Stimulated activated CD4-positive, alpha-beta T cell treated with anti-CD3 and anti-CD28 coated beads, Interleukin-1b, Interleukin-23, amount 100 ng/mL, for 24 hours (primary cell): Measurements from ENCODE around the gene ZNF189.

Experiments
- DNase-seq, 4 experiments: peaks; one replicate each; pipeline ENCODE4 v3.0.0-alpha.2; 2020; ENCODE audit warnings: low read depth in 4 of 4, low spot score in 1 of 4

ZNF189 gene

DNA sequence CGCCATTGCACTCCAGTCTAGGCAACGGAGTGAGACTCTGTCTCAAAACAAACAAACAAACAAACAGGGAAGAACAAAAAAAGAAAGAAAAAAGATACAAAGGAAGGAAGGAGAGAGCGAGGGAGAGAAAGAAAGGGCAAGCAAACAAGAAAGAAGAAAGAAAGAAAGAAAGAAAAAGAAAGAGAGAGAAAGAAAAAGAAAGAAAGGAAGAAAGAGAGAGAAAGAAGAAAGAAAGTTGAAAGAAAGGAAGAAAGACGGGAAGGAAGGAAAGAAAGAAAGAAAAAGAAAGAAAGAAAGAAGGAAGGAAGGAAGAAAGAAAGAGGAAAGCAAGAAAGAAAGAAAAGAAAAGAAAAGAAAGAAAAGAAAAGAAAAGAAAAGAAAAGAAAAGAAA, 50.0 kb downstream of the ZNF189 start:
- no peak for DNase-seq

DNA sequence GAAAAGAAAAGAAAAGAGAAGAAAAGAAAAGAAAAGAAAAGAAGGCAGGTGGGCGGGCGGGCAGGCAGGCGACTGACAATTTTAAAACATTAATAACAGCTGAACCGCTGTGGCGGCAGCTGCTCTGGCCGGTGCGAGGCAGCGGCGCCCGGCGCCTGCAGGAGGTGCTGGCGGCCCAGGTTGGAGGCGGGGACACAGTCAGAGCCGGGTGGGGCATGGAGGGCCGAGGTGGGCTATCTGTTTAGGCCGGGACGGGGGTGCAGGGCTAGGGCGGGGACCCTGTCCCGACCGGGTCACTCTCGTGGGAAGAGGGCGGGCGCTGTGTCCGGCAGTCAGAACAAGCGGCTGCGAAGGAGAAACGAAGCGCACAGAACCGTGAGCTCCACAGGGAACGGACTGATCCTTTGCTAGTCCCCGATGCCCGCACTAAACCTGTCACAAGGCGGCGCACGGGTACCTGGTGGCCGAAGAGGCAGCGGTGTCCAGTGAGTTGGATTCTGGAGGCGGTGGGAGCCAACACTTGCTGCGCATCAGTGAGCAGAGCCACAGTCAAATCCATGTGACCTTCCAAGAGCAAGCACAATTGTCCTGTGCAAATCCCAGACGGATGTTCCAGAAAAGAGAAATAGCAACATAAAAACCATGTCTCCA, 50.5 kb downstream of the ZNF189 start:
- peak in 3 of 4 experiments; percentile 9 to 23 (median 17) for DNase-seq

DNA sequence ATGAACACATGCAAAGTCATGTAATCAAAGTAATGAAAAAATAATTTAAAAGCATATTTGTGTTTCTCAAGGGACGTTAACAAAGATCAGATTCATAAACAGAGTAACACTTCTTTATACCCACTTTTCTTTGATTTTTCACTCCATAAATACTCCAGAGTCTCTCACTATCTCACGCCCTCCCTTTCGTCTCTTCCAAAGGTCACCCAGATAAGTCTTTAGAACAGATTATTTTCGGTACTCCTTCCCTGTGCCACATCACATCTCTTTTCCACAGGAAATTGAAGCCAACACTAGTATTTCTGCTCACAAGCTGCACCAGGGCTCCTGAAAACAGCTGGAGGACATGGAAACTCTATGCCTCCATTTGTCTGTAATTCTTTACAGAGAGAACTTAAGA, 52.3 kb downstream of the ZNF189 start:
- DNase-seq = no peak

DNA sequence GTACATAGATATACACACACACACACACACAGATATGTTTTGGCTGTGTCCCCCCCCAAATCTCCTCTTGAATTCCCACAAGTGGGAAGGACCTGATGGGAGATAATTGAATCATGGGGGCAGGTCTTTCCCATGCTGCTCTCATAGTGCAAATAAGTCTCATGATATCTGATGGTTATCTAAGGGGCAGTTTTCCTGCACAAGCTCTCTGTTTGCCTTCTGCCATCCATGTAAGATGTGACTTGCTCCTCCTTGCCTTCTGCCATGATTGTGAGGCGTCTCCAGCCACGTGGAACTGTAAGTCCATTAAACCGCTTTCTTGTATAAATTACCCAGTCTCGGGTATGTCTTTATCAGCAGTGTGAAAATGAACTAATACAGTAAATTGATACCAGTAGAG, 52.8 kb downstream of the ZNF189 start:
- no peak for DNase-seq

DNA sequence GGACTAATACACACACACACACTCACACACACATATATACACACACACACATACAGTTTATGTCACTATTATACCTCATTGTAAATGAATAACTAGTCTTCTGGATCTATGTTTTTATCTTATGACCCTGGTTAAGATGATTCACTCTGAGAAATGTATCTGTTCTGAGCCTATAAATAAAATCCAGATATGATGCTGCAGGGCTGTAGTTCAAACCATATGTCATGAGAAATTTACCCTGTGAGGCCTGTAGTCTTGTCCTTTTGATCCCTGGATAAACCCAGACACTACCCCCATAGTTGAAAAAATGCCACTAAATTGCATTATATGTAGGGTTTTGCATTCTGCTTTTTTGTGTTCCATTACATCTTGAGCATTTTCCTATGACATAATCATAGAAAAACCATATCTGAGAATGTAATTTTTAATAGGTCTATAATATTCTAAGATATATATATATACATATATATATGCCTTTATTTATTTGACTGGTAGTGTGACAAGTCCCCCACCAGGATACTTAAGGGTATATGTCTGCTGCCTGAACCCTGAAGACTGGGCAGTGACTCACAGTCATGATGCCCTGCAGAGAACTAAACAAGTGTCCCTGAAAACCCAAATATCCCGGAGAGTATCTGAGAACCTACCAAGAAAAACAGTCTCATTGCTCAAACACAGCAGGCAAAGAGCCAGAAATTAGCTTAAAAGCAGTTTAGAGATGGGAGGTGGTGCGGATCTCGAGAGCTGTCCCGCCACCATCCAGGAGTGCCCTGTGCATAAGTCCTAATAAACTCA, 55.3 kb downstream of the ZNF189 start:
- DNase-seq = no peak

DNA sequence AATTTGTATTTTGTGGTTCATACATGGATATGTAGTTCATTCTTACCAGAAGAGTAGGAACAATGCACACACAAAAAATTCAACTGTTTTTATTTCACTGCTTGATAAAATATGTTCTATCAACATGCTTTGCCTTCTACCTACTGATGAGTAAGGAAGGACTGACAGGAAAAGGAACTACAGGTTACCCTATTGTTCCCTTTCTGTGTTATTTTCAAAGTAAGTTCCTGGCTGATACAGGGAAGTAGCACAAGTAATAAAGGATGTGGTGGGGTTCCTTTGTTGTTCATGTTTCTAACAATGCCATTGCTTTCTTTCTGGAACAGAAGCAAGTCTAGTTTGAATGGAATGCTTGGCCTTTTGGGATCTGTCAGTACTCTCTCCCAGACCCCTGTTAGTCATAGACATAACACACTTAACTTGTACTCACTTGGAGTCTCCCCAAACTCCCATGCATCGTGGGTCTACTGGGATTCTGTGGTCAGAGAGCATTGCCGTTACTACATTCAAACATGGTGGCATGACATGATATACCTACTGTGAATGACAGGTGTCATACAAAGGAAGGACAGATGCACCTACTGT, 57.1 kb downstream of the ZNF189 start:
- no peak for DNase-seq

DNA sequence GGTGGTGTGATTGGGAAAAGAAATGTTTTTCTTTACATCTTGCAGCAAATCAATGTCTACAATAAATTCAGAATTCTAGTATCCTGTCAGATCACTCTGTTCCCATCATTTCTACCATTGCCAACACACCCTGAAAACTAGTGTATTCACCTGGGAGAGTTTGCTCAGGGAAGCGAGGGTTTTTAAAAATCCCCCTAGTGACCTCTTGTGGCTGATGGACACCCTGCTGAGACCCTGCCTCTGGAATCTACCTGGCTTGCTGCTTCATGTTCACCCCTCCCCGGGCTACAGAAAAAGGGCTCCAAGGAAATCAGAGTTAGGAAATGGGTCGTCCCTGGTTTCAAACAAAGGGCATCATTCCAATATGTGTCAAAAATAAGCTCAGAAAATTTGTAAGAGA, 58.4 kb downstream of the ZNF189 start:
- DNase-seq = no peak

DNA sequence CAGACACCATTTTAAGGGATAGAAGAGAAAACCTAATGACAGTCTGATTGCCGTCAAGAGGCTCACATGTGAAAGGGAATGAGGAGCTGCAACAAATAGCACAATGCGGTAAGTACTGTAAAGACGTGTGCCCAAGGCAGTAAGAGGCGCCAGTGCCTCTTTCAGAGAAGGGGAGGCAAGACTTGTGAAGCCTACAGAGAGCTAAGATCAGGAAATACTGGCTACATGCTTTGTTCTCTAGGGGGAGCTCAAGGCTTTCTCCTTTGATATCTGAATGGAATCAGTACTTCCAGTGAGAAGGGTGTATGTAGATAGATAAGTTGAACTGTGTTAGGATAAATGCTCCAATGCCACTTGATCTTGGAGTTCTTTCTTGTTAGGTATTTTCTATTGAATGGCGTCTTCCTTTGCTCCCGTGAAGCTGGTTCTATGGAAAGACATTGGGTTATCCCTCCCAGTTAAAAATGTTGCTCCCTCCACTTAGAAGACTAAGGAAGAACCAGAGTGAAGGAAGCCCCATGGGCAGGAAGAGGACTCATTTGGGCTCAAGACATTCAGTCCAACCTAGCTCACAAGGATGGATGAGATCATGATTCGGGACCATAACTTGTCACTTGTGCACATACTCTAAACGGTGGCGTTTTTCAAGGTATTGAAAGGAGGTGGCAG, 60.4 kb downstream of the ZNF189 start:
- no peak for DNase-seq
